Immature natural killer cell (primary cell): Measurements from ENCODE around the gene SCARF2. TPM values are rescaled to one million over a fixed set of nuclear protein-coding genes. Genes with fewer than 3 reads are reported as not detected.
"Not testable (repeated sequence)": the region's sequence is repeated elsewhere in the genome, so short reads cannot be mapped to it uniquely, and the experiment has no call there.

Experiments used
- DNase-seq, 3 donors: peaks; one replicate each; pipeline ENCODE4 v3.0.0; 2022; ENCODE audit warnings: mixed read lengths in 1 of 3
- H3K27ac Mint-ChIP-seq, 6 donors: one replicate each; pipeline ENCODE4 v1.8.0; 2020; ENCODE audit warnings: mixed read lengths in 6 of 6, mild to moderate bottlenecking in 5 of 6, inconsistent platforms in 4 of 6, moderate library complexity in 3 of 6
- H3K27me3 Mint-ChIP-seq, 3 donors: one replicate each; pipeline ENCODE4 v1.8.0; 2020 to 2021; ENCODE audit warnings: low read depth in 3 of 3, mild to moderate bottlenecking in 3 of 3, mixed read lengths in 3 of 3, moderate library complexity in 3 of 3, inconsistent platforms in 1 of 3
- H3K36me3 Mint-ChIP-seq, 3 donors: one replicate each; pipeline ENCODE4 v1.8.0; 2020; ENCODE audit warnings: mixed read lengths in 3 of 3, inconsistent platforms in 2 of 3, mild to moderate bottlenecking in 2 of 3
- H3K4me1 Mint-ChIP-seq, 2 donors: one replicate each; pipeline ENCODE4 v1.8.0; 2020; ENCODE audit warnings: inconsistent platforms in 2 of 2, mild to moderate bottlenecking in 2 of 2, mixed read lengths in 2 of 2, moderate library complexity in 1 of 2
- H3K4me3 Mint-ChIP-seq, 5 donors: one replicate each; pipeline ENCODE4 v1.8.0; 2020; ENCODE audit warnings: mild to moderate bottlenecking in 5 of 5, mixed read lengths in 5 of 5, inconsistent platforms in 3 of 5, moderate library complexity in 3 of 5
- H3K9me3 Mint-ChIP-seq, 6 donors: one replicate each; pipeline ENCODE4 v1.8.0; 2020; ENCODE audit warnings: mild to moderate bottlenecking in 6 of 6, mixed read lengths in 6 of 6, inconsistent platforms in 4 of 6, moderate library complexity in 3 of 6
- polyA plus RNA-seq, 3 donors: library from polyadenylated mRNA; unstranded; fragments of 300-500 nt; fragmentation: Illumina TruSeq; gene quantifications; one replicate each; pipeline ENCODE4 v1.2.3, GENCODE V29; 2021

Gene SCARF2
- polyA plus RNA-seq, 3 donors from 2014 or later = 0.48 TPM; not detected in 2

DNA sequence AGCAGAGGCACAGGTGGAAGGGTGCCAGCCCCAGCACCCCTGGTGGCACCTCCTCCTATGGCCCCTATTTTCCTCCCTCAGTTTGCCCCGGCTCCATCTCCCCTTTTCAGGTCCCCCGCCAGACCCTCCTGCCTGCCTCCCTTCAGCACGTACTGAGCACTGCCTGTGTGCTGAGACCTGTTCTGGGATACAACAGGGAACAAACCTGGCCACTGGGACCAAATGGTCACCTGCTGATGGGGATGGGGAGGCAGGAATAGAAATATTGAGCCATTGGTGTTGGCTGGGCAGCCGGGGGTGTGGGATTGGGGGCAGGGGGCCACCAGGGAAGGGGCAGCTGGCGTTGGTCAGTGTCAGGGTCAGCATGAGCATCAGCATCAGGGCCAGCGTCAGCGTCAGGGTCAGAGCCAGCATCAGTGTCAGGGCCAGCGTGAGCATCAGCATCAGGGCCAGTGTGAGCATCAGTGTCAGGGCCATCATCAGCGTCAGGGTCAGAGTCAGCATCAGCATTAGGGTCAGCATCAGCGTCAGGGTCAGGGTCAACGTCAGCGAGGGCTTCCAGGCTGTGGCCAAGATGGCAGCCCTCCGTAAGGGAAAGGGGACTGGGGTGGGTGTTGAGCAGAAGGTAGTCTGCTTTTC is 36.1 kb downstream of the SCARF2 start:
- H3K36me3 Mint-ChIP-seq = peaks cover 10 to 24% (median 11%) of the 10 kb centered on the region in 3 donors
- peak overlapping the region in 2 of 6 donors; percentile 68 to 82 for H3K27ac Mint-ChIP-seq
- no peaks in the 10 kb centered on the region for H3K27me3 Mint-ChIP-seq
- H3K9me3 Mint-ChIP-seq = no peaks in the 10 kb centered on the region
- H3K4me1 Mint-ChIP-seq = peaks cover 40 to 62% of the 10 kb centered on the region in 2 donors
- H3K4me3 Mint-ChIP-seq = peak overlapping the region in 2 of 5 donors; percentile 22 to 59
- DNase-seq = no peak

DNA sequence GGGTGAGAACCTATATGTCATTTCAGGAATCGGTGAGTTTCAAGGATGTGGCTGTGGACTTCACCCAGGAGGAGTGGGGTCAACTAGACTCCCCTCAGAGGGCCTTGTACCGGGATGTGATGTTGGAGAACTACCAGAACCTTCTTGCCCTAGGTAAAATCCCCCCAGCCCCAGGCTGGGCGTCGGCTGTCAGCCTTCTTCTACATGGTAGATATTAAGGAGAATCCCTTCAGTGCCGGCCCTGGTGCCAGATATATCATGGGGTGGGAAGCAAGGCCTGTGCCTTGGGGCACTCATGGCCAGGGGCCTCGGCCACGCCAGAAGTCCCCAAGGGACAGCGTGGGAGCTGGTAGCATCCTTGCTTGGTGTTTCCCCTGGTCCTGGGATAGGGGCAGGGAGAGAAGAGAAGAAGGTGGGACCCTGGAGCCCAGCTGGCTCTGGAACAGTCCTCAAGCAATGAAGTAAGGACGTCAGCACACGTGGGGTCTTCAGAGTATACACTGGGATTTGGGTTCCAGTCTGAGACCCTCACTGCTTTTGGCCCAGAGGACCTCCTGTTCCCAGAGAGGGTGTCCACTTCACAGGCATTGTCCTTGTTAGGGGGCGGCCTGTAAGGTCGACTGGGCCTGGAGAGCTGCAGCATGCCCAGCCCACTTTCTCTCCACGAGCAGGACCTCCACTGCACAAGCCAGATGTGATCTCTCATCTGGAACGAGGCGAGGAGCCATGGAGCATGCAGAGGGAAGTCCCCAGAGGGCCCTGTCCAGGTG is 36.8 kb downstream of the SCARF2 start:
- peak overlapping the region in 2 of 6 donors; percentile 45 to 74 for H3K27ac Mint-ChIP-seq
- H3K27me3 Mint-ChIP-seq = no peaks in the 10 kb centered on the region
- no peaks in the 10 kb centered on the region for H3K9me3 Mint-ChIP-seq
- H3K4me1 Mint-ChIP-seq = peaks cover 47 to 69% of the 10 kb centered on the region in 2 donors
- no peak overlapping the region for H3K4me3 Mint-ChIP-seq
- peaks cover 8 to 22% (median 8%) of the 10 kb centered on the region in 3 donors for H3K36me3 Mint-ChIP-seq
- DNase-seq = no peak

DNA sequence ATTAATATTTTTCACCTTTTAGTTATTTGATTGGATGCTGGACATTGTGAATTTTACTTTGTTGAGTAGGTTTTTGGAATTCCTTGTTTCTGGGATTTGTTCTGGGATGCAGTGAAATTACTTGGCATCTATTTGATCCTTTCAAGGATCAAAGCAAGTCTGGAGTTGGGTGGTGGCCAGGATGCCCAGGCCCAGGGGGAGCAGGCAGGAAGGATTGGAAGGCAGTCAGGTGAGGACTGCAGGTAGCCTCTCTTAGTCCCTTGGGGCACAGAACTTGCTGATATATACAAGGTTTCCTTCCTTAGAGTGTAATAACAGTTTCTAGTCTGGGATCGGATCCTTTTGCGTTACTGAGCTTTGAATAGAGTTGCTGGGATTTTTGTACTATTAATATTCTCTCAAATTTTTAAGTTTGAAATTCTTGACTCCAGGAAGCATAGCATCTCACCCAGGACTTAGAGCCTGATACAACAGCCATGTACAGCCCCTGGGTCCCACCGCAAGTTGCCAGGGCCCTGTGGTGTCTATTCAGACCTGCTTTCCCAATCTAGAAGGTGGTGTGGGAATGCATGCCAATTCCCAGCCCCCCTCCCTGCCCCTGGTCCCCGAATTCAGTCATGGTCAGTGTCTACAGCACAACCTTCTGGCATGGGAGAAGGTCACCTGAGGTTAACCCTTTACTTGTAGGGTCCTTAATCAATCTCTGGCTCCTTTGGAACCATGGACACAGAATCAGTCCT is 37.6 kb downstream of the SCARF2 start:
- Mint-ChIP-seq H3K27ac (peak overlapping the region in 5 of 6 donors; percentile 3 to 74 (median 59)), H3K4me1 (peaks cover 52 to 74% of the 10 kb centered on the region in 2 donors), H3K9me3 (no peaks in the 10 kb centered on the region), H3K27me3 (no peaks in the 10 kb centered on the region), H3K36me3 (peaks cover 8 to 20% (median 8%) of the 10 kb centered on the region in 3 donors), H3K4me3 (no peak overlapping the region)
- DNase-seq = no peak

- Mint-ChIP-seq H3K27me3 (no peaks in the 10 kb centered on the region), H3K9me3 (no peaks in the 10 kb centered on the region), H3K4me1 (peaks cover 53 to 77% of the 10 kb centered on the region in 2 donors), H3K27ac (no peak overlapping the region), H3K36me3 (peaks cover 5 to 15% (median 7%) of the 10 kb centered on the region in 3 donors), H3K4me3 (no peak overlapping the region)
- no peak for DNase-seq
These were observed 39.2 kb downstream of the SCARF2 start for GRCh38 chr22:20398420-20398819.

DNA sequence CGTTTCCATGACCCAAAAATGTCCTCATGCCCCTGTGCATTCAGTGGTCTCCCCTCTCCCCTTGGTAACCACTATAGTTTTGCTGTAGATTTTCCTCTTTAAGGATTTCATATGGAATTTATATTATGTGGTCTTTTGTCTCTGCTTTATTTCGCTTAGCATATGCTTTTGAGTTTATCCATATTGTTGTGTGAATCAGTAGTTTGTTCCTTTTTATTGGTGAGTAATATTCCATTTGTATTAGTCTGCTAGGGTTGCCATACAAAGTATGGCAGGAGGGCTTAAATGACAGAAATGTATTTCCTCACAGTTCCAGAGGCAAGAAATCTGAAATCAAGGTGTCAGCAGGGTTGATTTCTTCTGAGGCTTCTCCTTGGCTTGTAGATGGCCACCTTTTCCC is 40.1 kb downstream of the SCARF2 start:
- DNase-seq = no peak
- Mint-ChIP-seq H3K4me1 (peaks cover 48 to 68% of the 10 kb centered on the region in 2 donors), H3K9me3 (no peaks in the 10 kb centered on the region), H3K36me3 (peaks cover 0 to 8% (median 0%) of the 10 kb centered on the region in 3 donors), H3K27ac (peak overlapping the region in 1 of 6 donors; percentile 45), H3K27me3 (no peaks in the 10 kb centered on the region), H3K4me3 (no peak overlapping the region)

DNA sequence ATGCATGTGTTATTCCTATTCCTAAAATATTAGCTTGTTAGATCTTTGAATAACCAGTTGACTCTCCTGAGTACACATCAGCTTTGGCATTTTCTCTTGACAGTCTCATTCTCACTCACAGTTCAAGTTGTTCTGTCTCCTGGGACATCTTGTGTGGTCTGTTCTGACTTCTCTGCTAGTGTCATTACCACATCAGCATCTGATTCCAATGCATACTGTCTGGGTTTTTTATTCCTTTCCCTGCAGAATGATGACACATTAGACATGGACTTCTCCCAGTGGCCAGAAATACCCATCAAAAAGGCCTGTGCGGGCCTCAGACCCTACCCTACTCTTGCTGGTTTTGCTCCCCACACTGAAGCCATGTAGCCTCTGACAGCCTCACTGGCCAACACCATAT is 41.0 kb downstream of the SCARF2 start:
- H3K27ac Mint-ChIP-seq = peak overlapping the region in 4 of 6 donors; percentile 17 to 62 (median 31)
- H3K27me3 Mint-ChIP-seq = no peaks in the 10 kb centered on the region
- H3K9me3 Mint-ChIP-seq = no peaks in the 10 kb centered on the region
- peaks cover 0 to 8% (median 0%) of the 10 kb centered on the region in 3 donors for H3K36me3 Mint-ChIP-seq
- H3K4me1 Mint-ChIP-seq = peaks cover 43 to 60% of the 10 kb centered on the region in 2 donors
- no peak for DNase-seq
- H3K4me3 Mint-ChIP-seq = peak overlapping the region; percentile 7 to 91 (median 29)

DNA sequence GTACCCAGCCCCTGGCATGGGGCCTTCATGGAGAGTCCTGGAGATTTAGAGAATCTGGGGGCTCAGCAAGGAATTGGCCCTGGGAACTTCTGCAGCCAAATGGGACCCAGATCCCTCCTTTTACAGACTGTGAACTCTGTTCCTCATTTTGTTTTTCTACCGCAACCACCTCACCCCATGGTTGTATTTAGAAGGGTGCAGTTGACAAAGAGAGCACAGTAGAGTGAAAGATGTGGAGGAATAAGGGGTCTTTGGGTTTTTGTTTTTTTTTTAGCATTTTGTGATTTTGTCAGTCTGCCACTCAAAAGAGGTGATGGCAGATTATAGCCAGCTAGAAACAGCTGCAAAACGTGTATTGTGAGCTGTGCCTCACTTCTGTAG is 41.7 kb downstream of the SCARF2 start:
- Mint-ChIP-seq H3K4me3 (peak overlapping the region in 4 of 5 donors; percentile 91 to 97 (median 92)), H3K9me3 (no peaks in the 10 kb centered on the region), H3K27ac (peak overlapping the region in 4 of 6 donors; percentile 2 to 32 (median 20)), H3K36me3 (peaks cover 0 to 8% (median 0%) of the 10 kb centered on the region in 3 donors), H3K4me1 (peaks cover 42 to 59% of the 10 kb centered on the region in 2 donors), H3K27me3 (no peaks in the 10 kb centered on the region)
- no peak for DNase-seq

GRCh38 chr22:20395181-20395906 is 42.3 kb downstream of the SCARF2 start:
- Mint-ChIP-seq H3K4me1 (peaks cover 42 to 59% of the 10 kb centered on the region in 2 donors), H3K4me3 (peak overlapping the region; percentile 91 to 97 (median 92)), H3K9me3 (no peaks in the 10 kb centered on the region), H3K27ac (peak overlapping the region in 2 of 6 donors; percentile 26 to 80), H3K27me3 (peaks cover 0 to 2% (median 0%) of the 10 kb centered on the region in 3 donors), H3K36me3 (peaks cover 0 to 8% (median 0%) of the 10 kb centered on the region in 3 donors)
- DNase-seq = no peak

GRCh38 chr22:20393705-20394476 is 43.7 kb downstream of the SCARF2 start, which contains the start of gene ZNF74:
ZNF74 (plus strand) TSS chr22:20394151; CDS start chr22:20394629, 478 bp downstream.
- H3K36me3 Mint-ChIP-seq = peaks cover 0 to 3% (median 0%) of the 10 kb centered on the region in 3 donors
- H3K9me3 Mint-ChIP-seq = no peaks in the 10 kb centered on the region
- H3K27me3 Mint-ChIP-seq = peaks cover 0 to 2% (median 0%) of the 10 kb centered on the region in 3 donors
- H3K4me3 Mint-ChIP-seq = peak within 1 kb of the TSS; percentile 91 to 97 (median 92)
- H3K27ac Mint-ChIP-seq = peak within 1 kb of the TSS; percentile 92 to 98 (median 96)
- DNase-seq = peak; percentile 75 to 85 (median 82)
- peaks cover 38 to 47% of the 10 kb centered on the region in 2 donors for H3K4me1 Mint-ChIP-seq

GRCh38 chr22:20392983-20393704 is 44.5 kb downstream of the SCARF2 start:
- Mint-ChIP-seq H3K36me3 (peaks cover 0 to 3% (median 0%) of the 10 kb centered on the region in 3 donors), H3K4me1 (peaks cover 38 to 43% of the 10 kb centered on the region in 2 donors), H3K27ac (peak overlapping the region; percentile 92 to 98 (median 96)), H3K27me3 (peaks cover 0 to 2% (median 0%) of the 10 kb centered on the region in 3 donors), H3K4me3 (peak overlapping the region; percentile 91 to 97 (median 92)), H3K9me3 (no peaks in the 10 kb centered on the region)
- DNase-seq = no peak

DNA sequence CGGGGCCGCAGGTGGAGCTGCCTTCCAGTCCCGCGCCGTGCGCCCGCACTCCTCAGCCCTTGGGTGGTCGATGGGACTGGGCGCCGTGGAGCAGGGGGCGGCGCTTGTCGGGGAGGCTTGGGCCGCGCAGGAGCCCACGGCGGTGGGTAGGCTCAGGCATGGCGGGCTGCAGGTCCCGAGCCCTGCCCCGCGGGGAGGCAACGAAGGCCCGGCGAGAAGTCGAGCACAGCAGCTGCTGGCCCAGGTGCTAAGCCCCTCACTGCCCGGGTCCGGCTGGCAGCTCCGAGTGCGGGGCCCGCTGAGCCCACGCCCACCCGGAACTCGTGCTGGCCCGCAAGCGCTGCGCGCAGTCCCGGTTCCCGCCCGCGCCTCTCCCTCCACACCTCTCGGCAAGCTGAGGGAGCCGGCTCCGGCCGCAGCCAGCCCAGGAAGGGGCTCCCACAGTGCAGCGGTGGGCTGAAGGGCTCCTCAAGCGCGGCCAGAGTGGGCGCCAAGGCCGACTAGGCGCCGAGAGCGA is 45.2 kb downstream of the SCARF2 start:
- peaks cover 38 to 39% of the 10 kb centered on the region in 2 donors for H3K4me1 Mint-ChIP-seq
- not testable (repeated sequence) for H3K27ac Mint-ChIP-seq, H3K36me3 Mint-ChIP-seq, H3K9me3 Mint-ChIP-seq, H3K27me3 Mint-ChIP-seq, H3K4me3 Mint-ChIP-seq, DNase-seq

- DNase-seq = no peak
- no peaks in the 10 kb centered on the region for H3K36me3 Mint-ChIP-seq
- H3K4me1 Mint-ChIP-seq = peaks cover 27 to 30% of the 10 kb centered on the region in 2 donors
- peaks cover 0 to 7% (median 2%) of the 10 kb centered on the region in 3 donors for H3K27me3 Mint-ChIP-seq
- peak overlapping the region in 2 of 5 donors; percentile 15 to 32 for H3K4me3 Mint-ChIP-seq
- no peaks in the 10 kb centered on the region for H3K9me3 Mint-ChIP-seq
- H3K27ac Mint-ChIP-seq = peak overlapping the region in 3 of 6 donors; percentile 15 to 51 (median 20)
These were observed 46.4 kb downstream of the SCARF2 start for GRCh38 chr22:20391222-20391621.
